Raji (cell line): ENCODE data around the gene BCL2L1.

Source experiments
- POLR2A ChIP-seq: IDR thresholded peaks from 2 replicates; pipeline ENCODE4 v1.6.1; 2011; ENCODE audit warnings: low read depth, low read length, control low read depth; ENCODE audit not compliant: insufficient read depth

Gene BCL2L1

DNA sequence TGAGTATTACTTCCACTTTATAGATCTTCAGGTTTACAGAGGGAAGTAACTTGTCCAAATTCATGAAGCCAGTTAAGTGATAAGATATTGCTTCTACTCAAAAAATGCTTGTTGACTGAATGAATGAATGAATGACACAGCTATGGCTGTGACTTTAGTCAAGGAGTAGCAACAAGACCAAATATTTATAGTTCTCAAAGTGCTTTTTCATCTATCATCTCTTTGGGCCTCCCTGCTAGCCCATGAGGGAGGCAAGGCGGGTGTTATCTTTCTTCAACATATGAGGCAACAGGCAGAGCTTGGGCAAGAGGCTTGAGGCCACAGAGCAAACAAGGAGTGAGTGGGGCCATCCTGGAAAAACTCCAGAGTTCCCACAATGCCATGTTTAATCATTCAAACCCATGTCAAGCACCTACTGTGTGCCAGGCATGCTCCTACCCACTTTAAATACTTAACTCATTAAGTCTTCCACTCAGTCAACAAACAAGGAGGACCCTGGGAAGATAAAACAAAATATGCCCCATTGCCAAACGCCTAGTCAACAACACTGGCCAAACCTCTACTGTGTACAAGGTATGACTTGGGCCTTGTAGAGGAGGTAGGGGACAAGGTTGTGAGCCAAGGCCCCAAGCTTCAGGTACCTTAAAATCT lies 15.9 kb downstream of the BCL2L1 start:
- no peak for TF ChIP-seq POLR2A

DNA sequence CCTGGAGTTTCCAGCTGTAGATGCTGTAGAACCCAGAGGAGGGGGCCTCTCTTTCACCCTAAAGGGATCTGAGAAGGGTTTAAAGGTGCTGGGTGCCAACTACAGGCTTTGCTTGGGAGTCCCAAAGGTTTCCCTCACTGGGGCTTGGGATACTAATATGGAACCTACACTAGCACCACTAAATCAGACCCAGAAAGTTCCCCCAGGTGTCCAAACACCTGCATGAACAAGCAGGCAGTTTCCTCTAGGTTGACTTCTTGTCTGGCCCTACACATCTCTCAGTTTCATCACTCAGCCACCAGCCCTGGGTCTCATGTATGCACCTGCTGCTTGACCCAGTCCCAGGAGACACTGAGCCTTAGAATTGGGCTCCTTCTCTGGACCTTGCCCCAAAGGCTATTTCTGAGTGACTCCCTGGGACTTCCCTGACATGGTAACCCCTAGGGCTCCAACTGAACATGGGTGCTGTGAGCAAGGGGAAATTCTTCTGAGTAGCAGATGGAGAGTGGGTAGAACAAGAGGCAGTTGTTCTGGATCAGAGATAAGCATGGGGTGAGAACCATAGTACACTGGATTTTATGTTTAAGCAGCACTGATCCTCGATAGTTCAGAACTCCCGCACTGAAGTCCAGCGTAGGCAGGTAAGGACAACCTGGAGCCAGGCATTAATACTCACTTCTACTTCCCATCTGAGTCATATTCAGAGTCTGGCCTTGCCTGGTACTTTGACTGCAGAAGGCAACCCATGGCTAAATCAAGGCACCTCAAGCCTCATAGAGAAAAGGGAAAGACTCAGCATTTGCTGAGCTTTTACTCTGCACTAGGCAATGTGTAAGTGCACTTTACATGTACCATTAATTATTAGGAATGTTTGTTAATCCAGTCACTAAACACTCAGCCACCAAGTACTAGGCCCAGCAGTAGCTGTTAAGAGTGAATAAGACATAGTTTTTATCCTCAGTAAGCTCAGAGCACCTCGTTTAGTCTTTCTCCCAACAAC lies 16.8 kb downstream of the BCL2L1 start:
- TF ChIP-seq POLR2A: no peak

DNA sequence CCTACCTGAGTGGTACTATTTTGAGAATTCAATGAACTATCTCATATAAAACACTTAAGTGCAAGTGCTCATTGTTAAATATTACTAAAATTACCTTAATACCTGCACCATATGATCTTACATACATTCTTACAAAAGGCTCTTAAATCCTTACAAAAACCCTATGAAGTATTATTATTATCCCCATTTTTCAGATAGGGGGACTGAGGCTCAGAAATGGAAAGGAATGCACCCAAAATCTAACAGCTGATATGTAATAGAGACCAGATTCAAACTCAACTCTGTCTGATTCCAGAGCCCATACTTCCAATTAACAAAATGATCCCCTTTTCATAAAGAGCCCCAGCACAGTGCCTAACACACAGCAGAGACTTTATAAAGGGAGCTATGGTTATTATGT lies 17.5 kb downstream of the BCL2L1 start:
- no peak for TF ChIP-seq POLR2A

DNA sequence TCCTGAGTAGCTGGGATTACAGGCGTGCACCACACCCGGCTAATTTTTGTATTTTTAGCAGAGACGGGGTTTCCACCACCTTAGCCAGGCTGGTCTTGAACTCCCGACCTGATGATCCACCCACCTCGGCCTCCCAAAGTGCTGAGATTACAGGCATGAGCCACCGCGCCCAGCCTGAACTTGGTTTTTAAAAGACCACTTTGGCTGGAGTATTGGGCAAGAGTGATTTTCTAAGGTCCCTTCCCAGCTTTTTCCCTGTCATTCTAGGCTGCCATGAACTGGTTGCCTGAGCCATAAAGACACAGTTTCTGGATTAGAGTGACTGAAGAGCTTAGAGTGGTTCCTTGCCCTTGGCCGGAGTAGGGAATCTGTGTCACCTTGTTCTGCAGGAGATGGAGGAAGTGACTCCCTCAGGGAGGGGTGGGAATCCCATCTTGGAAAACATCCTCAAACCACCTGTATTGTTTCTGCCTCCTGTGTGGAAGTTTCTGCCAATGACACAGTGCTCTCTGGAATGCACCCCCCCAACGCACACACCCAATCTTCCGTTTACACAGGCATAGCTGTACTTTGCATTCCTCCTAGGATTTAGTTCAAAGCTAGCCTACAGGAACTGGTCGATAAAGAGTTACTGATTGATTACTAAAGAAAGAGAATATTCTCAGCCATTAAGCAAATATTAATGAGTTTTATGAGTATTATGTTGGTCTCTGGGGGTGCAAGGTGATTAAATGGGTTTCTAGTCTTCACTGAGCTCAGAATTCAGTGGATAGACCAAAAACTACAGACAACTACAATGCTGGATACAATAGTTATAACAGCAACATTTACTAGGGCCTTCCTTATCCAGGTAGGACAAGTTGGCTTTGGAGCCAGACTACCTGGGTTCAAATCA lies 18.2 kb downstream of the BCL2L1 start:
- no peak for TF ChIP-seq POLR2A

DNA sequence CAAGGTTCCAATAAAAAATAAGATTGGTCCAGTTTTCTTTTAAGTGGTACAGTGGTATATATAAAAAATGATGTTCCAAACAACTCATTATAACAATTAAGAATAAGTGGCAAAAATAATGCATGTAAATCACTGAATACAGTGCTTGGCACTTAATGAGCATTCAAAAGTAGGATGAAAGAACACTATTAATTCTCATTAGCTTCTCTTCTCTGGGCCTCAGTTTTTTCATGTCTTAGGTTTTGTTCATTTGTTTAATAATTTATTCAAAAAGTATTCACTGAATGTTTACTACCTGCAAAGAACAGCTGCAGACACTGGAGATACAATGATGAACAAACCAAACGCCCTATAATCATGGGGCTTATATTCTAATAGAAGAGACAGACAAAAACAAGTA lies 21.1 kb downstream of the BCL2L1 start:
- no peak for TF ChIP-seq POLR2A

DNA sequence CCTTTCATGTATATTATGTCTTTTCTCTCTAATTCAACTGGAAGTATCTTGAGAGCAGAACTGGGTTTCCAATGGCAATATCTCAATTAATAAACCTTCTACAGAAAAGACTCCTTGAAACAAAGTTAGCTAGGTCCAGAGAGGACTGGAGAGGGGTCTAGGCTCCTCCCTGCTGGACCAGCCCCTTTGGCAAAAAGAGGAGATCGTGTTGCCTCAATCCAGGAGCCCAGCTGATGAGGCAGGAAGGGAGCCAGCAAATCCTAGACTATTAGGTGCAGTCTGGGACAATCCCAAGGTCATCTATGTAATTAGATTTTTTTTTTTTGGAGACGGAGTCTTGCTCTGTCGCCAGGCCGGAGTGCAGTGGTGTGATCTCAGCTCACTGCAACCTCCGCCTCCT lies 21.9 kb downstream of the BCL2L1 start:
- TF ChIP-seq POLR2A: no peak

DNA sequence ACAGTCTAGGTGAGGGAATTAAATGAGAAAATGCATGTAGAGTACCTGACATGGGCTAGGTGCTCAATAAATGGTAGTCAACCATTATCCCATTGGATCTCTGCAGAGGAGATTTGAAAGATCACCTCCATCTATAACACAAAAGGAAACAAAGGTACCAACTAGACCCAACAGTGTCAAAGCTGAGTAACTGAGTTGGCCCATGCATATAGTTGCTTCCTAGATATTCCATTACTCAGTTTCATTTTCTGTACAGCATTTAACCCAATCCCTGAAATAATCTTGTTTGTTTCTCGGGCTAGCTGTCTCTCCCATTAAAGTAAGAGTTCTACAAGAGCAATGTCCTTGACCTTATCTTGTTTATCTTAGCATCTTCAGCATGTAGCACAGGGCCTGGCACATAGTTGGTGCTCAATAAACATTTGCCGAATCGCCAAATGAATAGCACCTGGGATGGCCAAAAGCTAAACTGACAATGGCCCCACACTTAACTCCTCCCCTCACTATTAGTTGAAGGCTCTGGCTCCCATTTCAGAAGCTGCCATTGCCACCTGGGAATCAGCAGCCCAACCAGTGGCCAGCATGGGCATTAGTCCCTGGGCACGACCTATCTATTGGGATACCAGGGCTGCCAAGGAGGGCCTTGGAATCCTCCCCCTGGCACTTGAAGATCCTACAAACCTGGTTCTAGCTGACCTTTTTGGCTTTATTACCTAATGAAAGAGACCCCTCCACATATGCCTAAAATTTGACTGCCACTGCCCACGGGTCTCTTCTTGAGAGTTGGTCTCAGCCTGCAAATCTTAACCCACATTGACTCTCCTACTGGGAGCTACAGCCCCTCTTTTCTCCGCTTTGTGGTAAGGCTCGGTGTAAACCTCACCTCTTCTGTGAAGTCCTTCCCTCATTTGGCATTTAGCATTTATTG lies 22.6 kb downstream of the BCL2L1 start:
- TF ChIP-seq POLR2A: no peak

DNA sequence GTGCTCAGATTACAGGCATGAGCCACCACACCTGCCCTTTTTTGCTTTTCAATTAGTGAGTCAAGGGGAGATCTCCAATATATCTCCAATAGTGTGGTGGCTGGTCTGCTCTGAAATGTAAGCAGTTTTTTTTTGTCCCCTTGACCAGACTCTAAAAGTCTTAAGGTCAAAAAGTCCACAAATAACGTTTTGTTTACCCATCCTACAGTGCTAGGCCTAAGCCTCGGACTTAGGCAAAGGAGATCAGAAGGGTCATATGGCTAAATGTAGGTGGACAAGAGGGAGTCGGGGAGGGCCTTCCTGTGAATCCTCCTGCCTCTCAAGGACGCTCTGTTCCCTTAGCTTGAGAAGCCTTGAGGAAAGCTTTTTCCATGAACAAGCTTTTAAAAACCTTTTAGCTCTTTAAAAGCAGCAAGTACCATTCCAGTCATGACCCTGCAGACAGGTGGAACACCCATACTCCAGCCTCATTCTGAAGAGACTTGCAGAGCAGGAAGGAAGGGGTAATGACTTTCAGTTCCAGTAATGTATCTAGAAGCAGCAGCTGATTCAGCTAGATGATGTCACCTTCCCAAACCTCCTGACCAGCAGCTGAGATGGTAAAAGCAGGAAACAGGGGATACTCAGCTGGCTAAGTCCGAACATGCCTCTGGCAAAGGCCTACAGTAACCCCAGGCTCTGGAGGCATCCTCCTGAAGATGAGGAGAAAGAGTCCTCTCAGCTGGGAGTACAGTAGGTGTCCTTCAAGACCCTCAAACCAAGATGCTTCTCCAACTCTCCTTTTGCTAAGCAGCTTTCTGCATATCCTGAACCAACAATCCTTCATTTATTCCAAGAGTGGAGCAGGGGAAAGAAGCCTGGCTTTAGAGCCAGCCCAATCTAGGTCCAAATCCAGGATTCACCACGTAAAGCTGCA lies 23.6 kb downstream of the BCL2L1 start:
- TF ChIP-seq POLR2A: no peak

DNA sequence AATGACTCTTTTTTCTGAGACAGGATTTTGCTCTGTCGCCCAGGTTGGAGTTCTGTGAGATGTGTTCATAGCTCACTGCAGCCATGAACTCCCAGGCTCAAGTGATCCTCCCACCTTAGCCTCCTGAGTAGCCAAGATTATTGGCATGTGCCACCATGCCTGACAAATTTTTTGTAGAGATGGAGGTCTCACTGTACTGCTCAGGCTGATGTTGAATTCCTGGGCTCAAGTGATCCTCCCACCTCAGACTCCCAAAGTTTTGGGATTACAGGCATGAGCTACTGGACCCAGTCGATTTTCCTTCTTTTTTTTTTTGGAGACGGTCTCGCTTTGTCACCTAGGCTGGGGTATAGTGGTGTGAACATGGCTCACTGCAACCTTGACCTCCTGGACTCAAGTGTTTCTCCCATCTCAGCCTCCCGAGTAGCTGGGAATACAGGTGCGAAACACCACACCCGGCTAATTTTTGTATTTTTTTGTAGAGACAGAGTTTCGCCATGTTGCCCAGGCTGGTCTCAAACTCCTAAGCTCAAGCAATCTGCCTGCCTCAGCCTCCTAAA lies 24.3 kb downstream of the BCL2L1 start:
- no peak for TF ChIP-seq POLR2A

DNA sequence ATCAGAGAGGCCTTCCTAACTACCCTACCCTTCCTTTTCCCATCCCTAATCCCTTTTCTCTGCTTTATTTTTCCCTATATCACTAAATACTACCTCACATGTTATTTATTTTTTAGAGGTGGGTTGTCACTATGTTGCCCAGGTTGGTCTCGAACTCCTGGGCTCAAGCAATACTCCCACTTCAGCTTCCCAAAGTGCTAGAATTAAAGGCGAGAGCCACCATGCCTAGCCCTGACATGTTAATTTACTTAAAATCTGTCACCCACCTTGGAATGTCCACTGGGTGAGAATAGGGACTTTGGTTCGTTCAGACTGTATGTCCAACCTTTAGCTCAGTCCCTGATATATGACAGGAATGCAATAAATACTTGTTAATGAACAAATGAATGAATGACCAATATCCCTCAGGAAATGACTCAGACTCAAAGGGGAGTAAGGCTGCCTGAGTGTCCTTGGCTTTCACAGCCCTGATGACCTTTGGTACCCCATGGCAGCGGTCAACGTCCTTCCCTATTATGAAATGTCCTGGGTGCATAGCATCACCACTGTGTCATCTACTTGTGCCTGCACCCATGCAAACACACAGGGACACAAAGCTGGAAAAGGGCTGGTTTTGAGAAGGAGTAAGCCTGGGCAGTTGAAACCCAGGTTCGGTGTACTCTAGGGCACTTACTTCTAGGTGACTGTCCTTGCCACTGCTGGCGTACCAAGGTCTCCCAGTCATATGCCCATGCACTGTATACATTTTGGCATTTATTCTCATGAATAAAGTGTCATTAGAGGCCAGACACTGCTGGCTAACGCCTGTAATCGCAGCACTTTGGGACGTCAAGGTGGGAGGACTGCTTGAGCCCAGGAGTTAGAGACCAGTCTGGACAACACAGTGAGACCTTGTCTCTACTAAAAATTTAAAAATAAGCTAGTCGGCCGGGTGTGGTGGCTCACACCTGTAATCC lies 26.5 kb downstream of the BCL2L1 start:
- no peak for TF ChIP-seq POLR2A

DNA sequence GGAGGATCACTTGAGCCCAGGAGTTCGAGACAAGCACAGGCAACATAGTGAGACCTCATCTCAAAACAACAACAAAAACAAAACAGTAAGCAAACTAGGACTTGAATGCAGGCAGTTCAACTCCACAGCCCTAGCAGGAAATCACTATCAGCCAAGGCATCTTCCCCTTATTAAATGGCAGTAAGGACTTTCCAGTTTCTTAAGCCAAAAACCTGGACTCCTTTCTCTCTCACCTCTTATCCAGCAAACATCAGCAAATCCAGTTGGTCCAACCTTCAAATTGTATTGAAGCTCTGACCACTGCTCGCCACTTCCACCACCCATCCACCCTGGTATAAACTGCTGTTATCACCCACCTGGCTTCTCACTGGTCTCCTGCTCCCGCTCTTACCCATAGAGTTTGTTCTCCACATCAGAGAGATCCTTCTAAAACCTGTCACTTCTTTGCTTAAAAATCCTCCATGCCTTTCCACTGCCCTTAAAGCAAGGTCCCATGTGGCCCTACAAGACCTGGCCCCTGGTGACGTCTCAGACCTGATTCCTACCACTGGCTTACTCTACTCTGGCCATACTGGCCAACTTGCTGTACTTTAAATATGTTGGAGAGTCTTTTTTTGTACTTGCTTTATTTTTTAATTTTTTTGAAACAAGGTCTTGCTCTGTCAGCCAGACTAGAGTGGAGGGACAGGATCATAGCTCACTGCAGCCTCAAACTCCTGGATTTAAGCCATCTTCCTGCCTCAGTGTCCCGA lies 27.6 kb downstream of the BCL2L1 start:
- TF ChIP-seq POLR2A: no peak
